ENCODE measurements around the gene SREBF2.
"Not testable (repeated sequence)": the region's sequence is repeated elsewhere in the genome, so short reads cannot be mapped to it uniquely, and the experiment has no call there.

GRCh38 chr22:41835462-41835861, 2.6 kb downstream of the SREBF2 start:
- TF ChIP-seq E2F1 (CRISPR knock-in tag; IDR thresholded peaks at IDR 0.05); ZNF263 (CRISPR knock-in tag; IDR thresholded peaks at IDR 0.05; ENCODE audit: borderline replicate concordance); TARDBP (IDR thresholded peaks at IDR 0.05); HNRNPUL1 (IDR thresholded peaks at IDR 0.05; ENCODE audit: low read length); NR1H2 (CRISPR knock-in tag; IDR thresholded peaks at IDR 0.05); ZNF79 (CRISPR knock-in tag; IDR thresholded peaks at IDR 0.05; ENCODE audit: low read depth); JUND (IDR thresholded peaks at IDR 0.05; ENCODE audit: borderline replicate concordance, low read depth, low read length); JUND (tag; IDR thresholded peaks at IDR 0.05; ENCODE audit: borderline replicate concordance, low read depth, low read length); ZNF274 (IDR thresholded peaks at IDR 0.05; ENCODE audit: borderline replicate concordance, low read depth, low read length); EZH2 (IDR thresholded peaks at IDR 0.05; ENCODE audit: borderline replicate concordance, low read depth, low read length); NFYB (IDR thresholded peaks at IDR 0.05; ENCODE audit: extremely low read depth, insufficient read length); MAZ (CRISPR knock-in tag; conservative IDR thresholded peaks at IDR 0.05 in 1 of 2, IDR thresholded peaks at IDR 0.05 in 1 of 2); CTCF (IDR thresholded peaks at IDR 0.05 in 2 of 3, conservative IDR thresholded peaks at IDR 0.05 in 1 of 3; ENCODE audit: insufficient read depth in 2 of 3, low read depth in 1 of 3, low read length in 3 of 3); CAMTA2 (CRISPR knock-in tag; conservative IDR thresholded peaks at IDR 0.05): not testable (repeated sequence)
